Islet of Langerhans (tissue), 1 donor: ENCODE measurements around the gene AUNIP.

Source experiments
- FAIRE-seq: peaks from one replicate; lab custom pipeline; 2011; peaks lifted over from hg19 to GRCh38; lab: Jason Lieb, UNC

AUNIP gene

GRCh38 chr1:25858906-25859789 is at the start of gene AUNIP:
TSS of gene AUNIP (minus strand) at chr1:25859457. CDS start at chr1:25859357, 100 bp downstream.
- no peak for FAIRE-seq

- no peak for FAIRE-seq
Observed at GRCh38 chr1:25909040-25909439, 49.8 kb upstream of the AUNIP start.

- no peak for FAIRE-seq
Observed at GRCh38 chr1:25908161-25908560, 48.9 kb upstream of the AUNIP start.

DNA sequence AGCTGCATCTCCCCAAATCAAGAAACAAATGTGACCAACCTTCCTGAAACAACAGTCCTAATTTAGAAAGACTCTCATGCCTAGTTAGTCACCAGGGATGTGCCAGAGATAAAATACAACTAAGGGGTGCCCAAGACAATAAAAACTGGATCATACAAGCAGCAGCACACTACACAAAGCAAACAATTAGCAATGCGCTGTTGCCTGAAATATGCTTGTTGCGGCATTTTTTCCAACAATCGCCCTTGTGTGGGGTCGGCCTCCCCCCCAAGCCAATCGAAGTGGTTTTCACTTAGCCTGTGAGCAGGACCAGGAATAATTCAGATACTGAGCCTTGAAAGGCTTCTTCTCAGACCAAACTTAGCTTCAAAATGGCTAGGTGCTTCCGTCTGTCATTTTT is 48.3 kb upstream of the AUNIP start:
- FAIRE-seq = no peak

DNA sequence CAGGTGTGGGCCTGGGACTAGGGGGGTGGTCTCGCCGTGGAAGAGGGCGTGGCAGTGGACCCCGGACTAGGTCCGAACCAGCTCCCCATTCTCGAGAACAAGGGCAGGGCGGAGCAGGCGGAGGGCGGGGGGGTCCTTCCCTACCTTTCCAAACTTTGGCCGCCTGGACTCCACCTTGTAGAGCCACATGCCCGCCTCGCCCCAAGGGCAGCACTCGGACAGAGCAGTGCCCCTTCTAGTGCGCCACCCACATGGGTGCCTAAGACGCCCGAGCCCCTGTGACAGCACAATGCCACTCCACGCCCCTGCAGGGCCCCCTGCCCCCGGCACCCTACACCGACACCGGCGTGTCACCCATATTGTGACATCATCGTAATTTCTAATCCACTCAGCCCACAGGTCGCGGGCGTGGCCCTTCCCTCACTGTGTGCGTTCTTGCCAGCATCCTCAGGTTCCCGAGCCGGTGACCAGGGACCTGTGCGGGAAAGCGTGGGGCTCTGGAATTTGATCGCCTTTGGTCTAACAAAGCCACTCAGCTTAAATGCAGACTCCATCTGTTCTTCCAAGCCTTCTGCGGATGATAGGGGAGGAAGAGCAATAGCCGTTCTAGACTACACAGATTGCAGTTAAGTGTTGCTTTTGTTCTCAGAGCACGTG is 47.5 kb upstream of the AUNIP start:
- FAIRE-seq = no peak

- no peak for FAIRE-seq
Observed at GRCh38 chr1:25905680-25906643, 46.7 kb upstream of the AUNIP start, which contains the start of gene STMN1. TSS of gene STMN1 (minus strand) at chr1:25906419. CDS start at chr1:25904676, 1,743 bp downstream.

DNA sequence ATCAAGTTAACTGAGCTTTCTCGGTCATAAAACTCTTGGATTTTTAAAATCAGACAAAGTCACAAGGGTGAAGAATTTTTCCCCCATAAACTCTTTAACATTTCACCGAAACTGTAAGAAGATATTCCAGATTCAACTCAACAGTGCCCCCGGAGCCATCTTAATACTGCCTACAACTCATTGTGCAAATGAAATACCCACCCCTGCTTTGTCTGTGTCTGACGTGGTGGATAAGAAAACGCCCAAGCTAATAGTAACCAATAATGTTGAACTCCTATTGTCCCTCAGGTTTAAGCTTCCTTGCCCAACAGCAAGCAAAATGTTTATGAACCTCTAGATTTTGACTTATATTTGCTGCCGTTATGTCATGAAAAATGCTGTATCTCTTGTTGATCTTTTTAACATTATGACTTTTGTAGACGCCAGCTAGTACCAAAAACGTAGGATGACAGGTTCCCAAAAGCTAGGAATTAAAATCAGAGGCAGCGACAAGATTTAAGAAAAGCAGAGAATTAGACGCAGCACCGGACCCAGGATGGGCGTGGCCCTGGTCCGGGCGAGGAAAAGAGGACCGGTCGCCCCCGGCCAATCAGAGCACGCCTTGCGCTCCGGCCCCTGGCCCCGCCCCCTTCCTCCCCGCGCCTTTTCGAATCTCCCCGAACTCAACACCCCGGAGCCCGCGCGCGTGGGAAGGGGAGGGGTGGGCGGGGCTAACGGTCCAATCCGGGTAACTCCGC is 45.9 kb upstream of the AUNIP start:
- no peak for FAIRE-seq

DNA sequence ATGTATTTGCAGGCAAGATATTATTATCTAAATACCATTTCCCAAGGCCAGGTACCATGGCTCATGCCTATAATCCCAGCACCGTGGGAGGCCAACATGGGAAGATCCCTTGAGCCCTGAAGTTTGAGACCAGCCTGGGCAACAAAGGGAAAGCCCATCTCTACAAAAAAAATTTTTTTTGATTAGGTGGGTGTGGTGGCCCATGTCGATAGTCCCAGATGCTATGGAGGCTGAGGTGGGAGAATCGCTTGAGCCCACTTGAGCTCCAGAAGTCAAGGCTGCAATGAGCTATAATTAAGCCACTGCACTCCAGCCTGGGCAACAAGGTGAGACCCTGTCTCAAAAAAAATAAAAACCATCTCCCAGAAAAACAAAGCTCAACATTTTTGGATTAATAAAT is 44.7 kb upstream of the AUNIP start:
- FAIRE-seq = no peak

- no peak for FAIRE-seq
Observed at GRCh38 chr1:25902462-25902861, 43.2 kb upstream of the AUNIP start.

DNA sequence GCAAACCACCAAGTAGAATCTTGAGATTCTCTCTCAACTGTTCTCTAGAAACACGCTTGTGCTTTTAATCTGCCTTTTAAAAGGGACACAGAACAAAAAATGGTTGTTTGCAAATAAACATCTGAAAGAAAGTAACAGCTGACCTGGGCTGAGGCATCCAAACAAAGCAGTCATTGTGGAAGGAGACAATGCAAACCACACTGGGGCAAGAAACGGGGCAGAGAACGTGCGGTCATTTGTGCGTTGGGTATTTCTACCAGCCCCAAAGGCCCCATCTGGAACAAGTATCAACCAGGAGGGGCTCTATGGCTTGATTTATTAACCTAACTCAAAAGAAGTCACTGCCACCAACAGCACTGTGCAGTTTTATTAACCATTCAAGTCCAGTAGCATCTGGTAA is 41.0 kb upstream of the AUNIP start:
- no peak for FAIRE-seq

GRCh38 chr1:25899792-25900191 is 40.5 kb upstream of the AUNIP start:
- FAIRE-seq = no peak

DNA sequence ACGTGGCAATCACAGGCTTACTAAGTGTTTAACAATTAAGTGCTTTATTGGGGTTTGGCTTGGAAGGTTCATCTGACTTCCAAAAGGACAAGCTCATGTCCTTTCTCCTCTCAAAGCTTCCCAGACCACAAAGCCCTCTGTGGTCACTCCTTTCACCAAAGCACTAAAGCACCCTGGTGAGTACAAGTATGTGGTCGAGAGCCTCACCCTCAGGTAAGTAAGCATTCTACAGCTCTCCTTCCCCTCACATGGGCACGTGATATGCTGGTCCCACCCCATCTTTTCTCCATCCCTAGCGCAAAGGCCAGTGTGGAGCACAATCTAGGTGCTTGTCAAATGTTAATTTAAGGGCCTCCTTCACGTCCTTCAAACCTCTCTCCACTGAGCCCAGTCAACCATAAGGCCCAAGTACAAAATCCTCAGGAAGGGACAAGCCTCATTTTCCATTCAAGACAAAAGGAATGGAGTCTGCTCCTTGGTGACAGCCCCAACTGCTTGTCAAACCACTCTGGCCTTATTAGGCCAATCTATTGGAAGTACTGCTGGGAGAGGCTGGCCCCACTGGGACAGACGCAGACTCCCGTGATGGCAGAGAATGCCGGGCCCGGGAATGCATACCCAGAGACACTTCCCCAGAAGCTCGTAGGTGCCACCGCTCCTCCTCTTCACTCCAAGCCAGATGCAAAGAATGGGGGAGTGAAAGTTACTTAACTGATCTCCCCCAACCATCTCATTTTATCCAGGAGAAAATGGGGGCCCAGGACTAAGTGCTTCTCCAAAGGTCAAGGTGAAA is 39.2 kb upstream of the AUNIP start:
- no peak for FAIRE-seq

GRCh38 chr1:25897754-25898153 is 38.5 kb upstream of the AUNIP start:
- no peak for FAIRE-seq

- no peak for FAIRE-seq
Observed at GRCh38 chr1:25896266-25896665, 37.0 kb upstream of the AUNIP start.

DNA sequence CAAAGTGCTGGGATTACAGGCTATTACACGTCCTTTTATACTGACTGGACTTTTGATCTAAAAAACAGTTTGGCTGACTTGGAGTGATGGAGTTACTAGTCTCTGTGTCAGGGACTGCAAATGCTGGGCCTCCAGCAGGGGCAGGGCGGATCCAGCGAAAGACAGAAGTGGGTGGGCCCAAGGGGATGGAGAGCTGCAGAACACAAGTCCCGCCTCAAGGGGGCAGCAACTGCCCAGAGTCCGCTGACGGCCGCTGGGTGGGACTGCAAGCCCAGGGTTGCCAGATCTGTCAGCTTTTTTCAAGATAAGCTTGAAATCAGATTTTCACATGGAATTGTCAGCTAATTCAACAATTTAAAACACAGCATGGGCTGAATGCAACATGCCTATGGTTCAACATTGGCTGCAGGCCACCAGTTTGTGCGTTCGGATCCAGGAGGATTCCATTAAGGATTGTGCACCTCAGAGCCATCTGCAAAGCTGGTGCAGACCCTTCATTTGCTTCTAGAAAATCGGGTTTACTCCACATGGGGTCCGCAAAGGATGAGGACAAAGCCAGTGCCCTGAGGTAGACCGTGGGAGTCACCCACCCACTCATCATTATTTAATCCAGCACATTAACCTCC is 36.2 kb upstream of the AUNIP start:
- no peak for FAIRE-seq

DNA sequence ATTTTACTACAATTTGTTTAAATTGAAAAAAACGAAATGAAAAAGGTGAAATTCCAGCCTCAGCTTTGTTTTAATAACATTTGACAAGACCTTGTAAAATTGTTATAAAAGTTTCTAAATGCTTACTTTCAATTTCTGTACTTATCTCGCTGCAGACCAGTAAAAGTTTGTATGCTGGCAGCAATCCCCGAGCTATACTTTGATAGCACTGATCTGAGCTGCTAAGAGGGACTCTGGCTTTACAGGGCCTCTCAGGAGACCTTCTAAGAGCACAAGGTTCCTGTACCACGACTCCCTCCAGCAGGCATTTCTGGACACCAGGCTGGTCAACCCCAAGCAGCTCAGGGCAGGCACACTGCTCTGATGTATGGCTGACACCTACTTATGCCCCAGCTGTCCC is 33.9 kb upstream of the AUNIP start:
- FAIRE-seq = no peak

DNA sequence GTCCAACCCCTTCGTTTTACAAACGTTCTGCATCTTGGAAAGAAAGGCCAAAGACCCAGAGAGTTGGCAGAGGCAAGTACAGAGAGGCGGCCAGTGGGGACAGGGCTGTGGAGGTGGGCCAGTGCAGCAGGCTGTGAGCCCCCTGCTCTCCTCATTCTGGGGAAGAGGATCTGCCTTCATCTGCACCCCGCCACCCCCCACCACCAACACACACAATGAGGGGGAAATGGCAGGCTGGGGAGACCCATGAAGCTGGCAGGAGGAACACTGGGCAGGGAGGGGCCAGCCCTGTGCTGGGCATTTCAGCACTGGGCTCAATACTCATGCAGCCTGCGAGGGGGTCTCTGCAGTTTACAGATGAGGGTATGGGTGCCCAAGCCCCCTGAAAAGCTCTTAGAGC is 32.3 kb upstream of the AUNIP start:
- FAIRE-seq = no peak

DNA sequence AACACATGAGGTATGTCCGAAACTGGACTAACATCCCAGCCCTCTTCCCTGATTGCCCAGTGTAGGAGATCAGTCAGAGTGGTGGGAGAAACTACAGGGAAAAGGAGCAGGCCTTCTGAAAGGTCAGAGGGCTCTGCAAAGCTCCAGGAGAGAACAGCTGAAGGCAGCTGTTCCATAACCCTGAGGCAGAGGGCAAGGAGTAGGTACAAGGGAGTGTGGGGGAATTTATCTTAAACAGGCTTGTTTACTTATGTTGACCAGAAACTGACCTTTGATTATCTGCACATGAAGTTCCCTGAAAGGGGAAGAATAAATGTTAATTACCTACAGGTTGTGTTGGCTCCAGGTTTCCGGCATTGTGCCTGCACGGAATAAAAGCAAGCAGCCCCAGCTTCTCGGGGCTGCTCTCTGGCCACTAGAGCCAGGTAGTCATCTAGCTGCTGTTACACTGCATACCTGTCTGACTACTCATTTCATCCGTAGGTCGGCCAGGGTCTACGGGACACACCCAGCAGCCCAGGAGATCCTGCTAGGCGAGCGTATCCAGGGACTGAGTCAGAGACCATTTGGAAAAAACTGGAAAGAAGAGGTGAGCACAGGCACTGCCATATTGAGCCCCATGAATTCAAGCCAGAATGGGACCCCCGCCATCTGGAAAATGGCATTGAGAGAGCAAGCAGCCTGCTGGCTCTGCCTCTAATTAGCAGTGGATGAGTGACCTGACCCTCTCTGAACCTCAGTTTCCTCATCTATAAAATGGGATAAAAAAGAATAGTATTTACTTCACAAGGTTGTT is 31.2 kb upstream of the AUNIP start:
- FAIRE-seq = no peak

GRCh38 chr1:25889470-25889869 is 30.2 kb upstream of the AUNIP start:
- no peak for FAIRE-seq
